HepG2 (cell line): ENCODE measurements around the gene TMF1. TPM values are rescaled to one million over a fixed set of nuclear protein-coding genes. Genes with fewer than 3 reads are reported as not detected.

Experiments used
- ATAC-seq: fragments of 200-7000 bp; cut with Tn5 transposase; 3 replicates; pipeline ENCODE4 v1.9.1; 2020; ENCODE audit warnings: mild to moderate bottlenecking, moderate library complexity
- BruUV-seq: library from RNA; stranded (reverse); fragments of 400-500 nt; replicated peaks from 2 replicates; lab custom pipeline; 2021; lab: Mats Ljungman, UMichigan
- CTCF ChIA-PET: fragments of 300-600 bp; formaldehyde crosslinking; extraction: SDS; loops from one replicate; lab custom pipeline; 2021; ENCODE audit warnings: low total read pairs, inconsistent platforms, low intra/inter-chr PET ratio; lab: Yijun Ruan, JAX
- POLR2A ChIA-PET: fragments of 350-600 bp; sonication (Branson Sonifier 250); formaldehyde crosslinking; loops from one replicate; lab custom pipeline; 2020; ENCODE audit warnings: antibody characterized with exemption, inconsistent platforms; lab: Yijun Ruan, JAX
- DNase-seq: peaks from one replicate; pipeline ENCODE4 v3.0.0-alpha.2; 2015; ENCODE audit warnings: low spot score
- FAIRE-seq: peaks from 3 replicates; lab custom pipeline; 2011; peaks lifted over from hg19 to GRCh38; lab: Jason Lieb, UNC
- H2AFZ ChIP-seq: one replicate; pipeline ENCODE4 v1.6.1; 2011; ENCODE audit warnings: low read length, inconsistent platforms
- H3K27ac ChIP-seq: fragments of 300-600 bp; 3 replicates; pipeline ENCODE4 v1.8.0; 2011; ENCODE audit warnings: mixed run types, mild to moderate bottlenecking, mixed read lengths, low read length, inconsistent platforms; ENCODE audit not compliant: insufficient read depth; ENCODE audit errors: extremely low read length
- H3K27me3 ChIP-seq, 2 experiments: fragments of 200-600 bp in 1 of 2; 2 replicates in 1 of 2; 3 replicates in 1 of 2; pipeline versions ENCODE4 v1.6.0 to v1.8.0; 2011; ENCODE audit warnings: low read length in 2 of 2, mild to moderate bottlenecking in 2 of 2, moderate library complexity in 2 of 2, inconsistent platforms in 1 of 2; ENCODE audit not compliant: insufficient read depth in 2 of 2, control insufficient read depth in 1 of 2
- H3K36me3 ChIP-seq, 2 experiments: fragments of 200-600 bp in 1 of 2; replicated peaks in 1 of 2; 2 replicates in 1 of 2; 3 replicates in 1 of 2; pipeline versions ENCODE4 v1.5.1 to v1.8.0; 2011; ENCODE audit warnings: low read length in 2 of 2, inconsistent platforms in 1 of 2; ENCODE audit not compliant: insufficient read depth in 2 of 2, control insufficient read depth in 1 of 2
- H3K4me1 ChIP-seq: 2 replicates; pipeline ENCODE4 v1.5.1; 2012; ENCODE audit warnings: low read length, inconsistent platforms; ENCODE audit not compliant: insufficient read depth
- H3K4me2 ChIP-seq: 2 replicates; pipeline ENCODE4 v1.6.0; 2011; ENCODE audit warnings: low read depth, low read length, inconsistent platforms
- H3K4me3 ChIP-seq, 3 experiments: fragments of 200-600 bp in 1 of 3; sonication (generic), shearing (Covaris generic) in 1 of 3; replicated peaks in 1 of 3; 2 replicates each; pipeline ENCODE4 v1.5.1; 2011 to 2016; ENCODE audit warnings: low read length in 3 of 3, inconsistent platforms in 2 of 3, low read depth in 2 of 3, mild to moderate bottlenecking in 2 of 3, control low read depth in 1 of 3, mixed read lengths in 1 of 3; ENCODE audit not compliant: insufficient read depth in 1 of 3
- H3K79me2 ChIP-seq: one replicate; pipeline ENCODE4 v1.6.1; 2011; ENCODE audit warnings: low read length, inconsistent platforms; ENCODE audit not compliant: insufficient read depth
- H3K9ac ChIP-seq: 2 replicates; pipeline ENCODE4 v1.6.0; 2011; ENCODE audit warnings: mild to moderate bottlenecking, low read depth, low read length, inconsistent platforms; ENCODE audit not compliant: insufficient read depth
- H3K9me3 ChIP-seq: 2 replicates; pipeline ENCODE4 v1.5.1; 2012; ENCODE audit warnings: mild to moderate bottlenecking, low read length
- H4K20me1 ChIP-seq: 2 replicates; pipeline ENCODE4 v1.6.0; 2011; ENCODE audit warnings: inconsistent platforms, mild to moderate bottlenecking, low read length, moderate library complexity; ENCODE audit not compliant: insufficient read depth
- ARID3A ChIP-seq: IDR thresholded peaks from 2 replicates; pipeline ENCODE4 v1.6.1; 2012; ENCODE audit warnings: low read depth, low read length, improper control_type of control experiment
- FOSL2 ChIP-seq: sonication (generic); formaldehyde crosslinking; IDR thresholded peaks from 2 replicates; pipeline ENCODE4 v1.4.0; 2020; ENCODE audit warnings: missing genetic modification reagents
- HES4 ChIP-seq: sonication (generic); formaldehyde crosslinking; IDR thresholded peaks from 2 replicates; pipeline ENCODE4 v1.9.0; 2021; ENCODE audit warnings: mild to moderate bottlenecking, missing genetic modification reagents, borderline replicate concordance
- NR2F1 ChIP-seq, 2 experiments: fragments of 450-650 bp in 1 of 2; formaldehyde crosslinking in 1 of 2; IDR thresholded peaks; 2 replicates each; pipeline versions ENCODE4 v1.5.0 to v1.6.1; 2016 to 2020; ENCODE audit warnings: mild to moderate bottlenecking in 1 of 2, missing compliant biosample characterization in 1 of 2, missing genetic modification reagents in 1 of 2, moderate library complexity in 1 of 2
- TERF1 ChIP-seq: sonication (generic); formaldehyde crosslinking; IDR thresholded peaks from 2 replicates; pipeline ENCODE4 v1.8.0; 2022; ENCODE audit warnings: mild to moderate bottlenecking, missing genetic modification reagents, moderate library complexity
- THYN1 ChIP-seq: sonication (generic); formaldehyde crosslinking; IDR thresholded peaks from 2 replicates; pipeline ENCODE4 v1.8.1; 2023; ENCODE audit warnings: low read depth, mild to moderate bottlenecking, moderate library complexity, missing genetic modification reagents, borderline replicate concordance
- ZBTB20 ChIP-seq: sonication (generic); formaldehyde crosslinking; IDR thresholded peaks from 2 replicates; pipeline ENCODE4 v1.8.1; 2023; ENCODE audit warnings: missing genetic modification reagents, low read depth, mild to moderate bottlenecking, borderline replicate concordance
- ZMYM3 ChIP-seq: sonication (generic); formaldehyde crosslinking; IDR thresholded peaks from 2 replicates; pipeline ENCODE4 v1.5.1; 2020; ENCODE audit warnings: mild to moderate bottlenecking, missing genetic modification reagents
- ZNF629 ChIP-seq: sonication (generic); formaldehyde crosslinking; conservative IDR thresholded peaks from 2 replicates; pipeline ENCODE4 v1.5.0; 2020; ENCODE audit warnings: missing genetic modification reagents
- WGBS: methylation state at CpG from one replicate; pipeline ENCODE4 v1.1.6; 2017; ENCODE audit warnings: low lambda C conversion rate; 5-methylcytosine and 5-hydroxymethylcytosine counted together
- in situ Hi-C: cut with HindIII; loops from 2 replicates; pipeline ENCODE4 v1.10.0; 2017; ENCODE audit warnings: low pct_unique_long_range_greater_than_20kb; ENCODE audit not compliant: extremely low pct_ligation_motif_present
- intact Hi-C: fragments of 100-400 bp; cut with micrococcal nuclease; formaldehyde crosslinking; loops from one replicate; pipeline ENCODE4 v1.10.0; 2022; ENCODE audit not compliant: unreplicated experiment
- polyA plus RNA-seq, 8 experiments: library from polyadenylated mRNA; depleted of rRNA in 3 of 8; stranded (reverse) in 7 of 8; unstranded in 1 of 8; fragments of >200 nt; fragmentation: Illumina TruSeq in 4 of 8; extraction: Trizol in 4 of 8; gene quantifications; 2 replicates each; pipeline versions ENCODE4 v1.2.1 to v1.2.3, GENCODE V29; 2011 to 2016; ENCODE audit warnings: low read depth in 4 of 8, missing spikeins in 1 of 8, mixed read lengths in 1 of 8; ENCODE audit not compliant: insufficient read depth in 1 of 8
- total RNA-seq, 5 experiments: library from RNA; depleted of rRNA; stranded (reverse); fragments of >200 nt; fragmentation: Illumina TruSeq; extraction: Trizol; gene quantifications; 2 replicates each; pipeline ENCODE4 v1.2.3, GENCODE V29; 2016; ENCODE audit warnings: low read depth in 1 of 5

The TMF1 gene
- total and polyA plus RNA-seq, 2 of the 13 experiments (the other 11 are each of a cell fraction or from before 2014, with no cell fraction given): 12.1 to 38.4 TPM

DNA sequence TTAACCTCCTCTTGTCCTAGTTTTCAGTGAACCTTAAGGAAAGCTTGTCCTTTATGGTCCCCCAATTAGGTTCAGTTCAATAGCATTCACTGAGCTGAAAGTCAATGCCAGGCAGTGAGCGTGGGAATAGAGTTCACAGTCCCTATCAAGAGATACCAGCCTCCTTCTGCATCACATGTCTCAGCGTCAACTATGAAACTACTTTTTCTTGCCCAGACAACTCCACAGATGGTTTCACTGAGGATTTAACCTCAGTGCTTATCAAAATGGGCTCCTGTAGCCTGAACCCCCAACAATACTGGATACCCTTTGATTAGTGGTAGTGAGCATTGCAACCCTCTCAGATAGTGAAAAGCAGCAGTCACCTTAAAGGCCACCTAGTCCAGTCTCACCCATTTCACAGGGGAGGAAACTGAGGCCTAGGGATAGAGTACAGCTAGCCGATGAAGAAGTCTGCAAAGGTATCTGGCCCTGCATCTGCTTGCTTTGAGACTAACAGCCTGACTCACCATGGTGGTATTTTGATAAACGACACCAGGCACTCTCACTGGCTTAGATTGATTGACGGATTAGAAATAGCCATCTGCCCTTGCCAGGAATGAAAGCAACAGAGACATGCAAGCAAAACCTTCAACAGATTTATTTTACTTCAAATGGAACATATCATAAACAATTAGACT, 29.6 kb upstream of the TMF1 start:
- peaks cover 65% of the 10 kb centered on the region for H3K4me1 ChIP-seq
- H3K27ac ChIP-seq: no peak overlapping the region
- POLR2A ChIA-PET: no interaction called here
- no peak for FAIRE-seq
- no TSS peak for BruUV-seq
- intact Hi-C loops (no loop called here), in situ Hi-C loops (no loop called here)
- H3K4me3 ChIP-seq: no peak overlapping the region
- no peaks in the 10 kb centered on the region for H3K9me3 ChIP-seq
- CTCF ChIA-PET: no interaction called here
- TF ChIP-seq ARID3A: peak; percentile 38; the same call in 1 of the 2 replicates
- TF ChIP-seq ZNF629 (CRISPR knock-in tag): peak; percentile 84
- TF ChIP-seq ZMYM3: 0 out of 2 replicates have a peak, but pooled peaks have one; percentile 29
- TF ChIP-seq HES4 (CRISPR knock-in tag): no peak
- TF ChIP-seq TERF1 (CRISPR knock-in tag): no peak
- TF ChIP-seq THYN1 (CRISPR knock-in tag): no peak
- no peak for TF ChIP-seq NR2F1 (CRISPR knock-in tag; IDR thresholded peaks at IDR 0.05)
- TF ChIP-seq FOSL2 (CRISPR knock-in tag): peak; percentile 30; the same call in 1 of the 2 replicates
- TF ChIP-seq ZBTB20 (CRISPR knock-in tag): no peak
- H3K27me3 ChIP-seq: no peaks in the 10 kb centered on the region; a peak in 1 of 5 replicates
- 48% methylated on average over 5 of the region's 5 CpGs for WGBS
- no peak overlapping the region for H3K9ac ChIP-seq
- H2AFZ ChIP-seq: no peak overlapping the region
- no peaks in the 10 kb centered on the region for H4K20me1 ChIP-seq
- peaks cover 37% of the 10 kb centered on the region for H3K79me2 ChIP-seq
- 0 out of 2 replicates have a peak overlapping the region, but pooled peaks have one; percentile 24 for H3K4me2 ChIP-seq
- ATAC-seq: no peak
- H3K36me3 ChIP-seq: no peaks in the 10 kb centered on the region
- DNase-seq: no peak
